Measurements from ENCODE around the gene HES2.
A peak's percentile ranks its signal among the peaks of the same experiment; 100 is the strongest.

Gene HES2

DNA sequence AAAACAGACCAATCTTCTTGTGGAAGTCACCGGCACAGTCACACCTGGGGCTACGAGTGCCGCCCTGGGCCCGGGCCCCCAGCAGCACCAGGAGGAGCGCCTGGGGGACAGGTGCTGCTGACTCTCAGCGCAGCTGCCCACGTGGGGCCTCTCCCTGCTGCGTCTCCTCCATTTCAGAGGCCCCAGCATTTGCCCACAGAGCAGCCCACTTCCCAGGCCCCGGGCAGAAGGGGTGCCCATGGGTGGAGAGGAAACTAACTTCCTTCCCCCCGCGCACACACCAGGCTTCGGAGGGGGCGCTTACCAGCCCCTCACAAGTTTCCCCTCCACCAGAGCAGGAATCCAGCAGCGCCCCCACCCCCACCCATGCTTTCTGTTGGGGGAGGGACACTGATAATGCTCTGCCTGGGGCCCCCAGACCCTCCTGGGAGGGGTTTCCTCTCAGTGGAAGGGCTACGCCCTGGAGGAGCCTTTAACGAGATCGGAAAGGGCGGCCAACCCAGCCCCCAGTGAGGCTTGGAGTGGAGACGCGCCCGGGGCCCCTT is 45.8 kb upstream of the HES2 start:
- no peak overlapping the region for H3K4me3 ChIP-seq (ENCODE audit: low read length)
- no peak for TF ChIP-seq CTCF (IDR thresholded peaks at IDR 0.05; ENCODE audit: insufficient read depth, low read depth, low read length, missing control alignments)
- no peak for DNase-seq (ENCODE audit: low read depth)

GRCh38 chr1:6464915-6465314 is 45.2 kb upstream of the HES2 start:
- H3K4me3 ChIP-seq (ENCODE audit: low read length) = no peak overlapping the region
- TF ChIP-seq CTCF (IDR thresholded peaks at IDR 0.05; ENCODE audit: insufficient read depth, low read depth, low read length, missing control alignments) = no peak
- DNase-seq (ENCODE audit: low read depth) = no peak

DNA sequence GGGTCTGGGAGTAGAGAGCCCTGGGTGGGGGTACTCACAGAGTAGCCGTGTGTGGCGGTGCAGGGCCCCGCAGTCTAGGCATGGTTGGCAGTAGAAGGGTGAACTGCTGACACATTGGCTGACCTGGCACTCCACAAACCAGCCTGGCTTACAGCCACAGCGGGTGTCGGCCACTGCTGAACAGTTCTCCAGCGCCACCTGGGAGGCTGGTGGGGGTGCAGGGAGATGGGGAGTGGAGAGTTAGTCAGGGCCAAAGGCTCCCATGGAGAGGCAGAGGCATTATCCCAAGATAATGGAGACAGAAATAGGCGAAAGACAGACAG is 44.8 kb upstream of the HES2 start:
- no peak overlapping the region for H3K4me3 ChIP-seq (ENCODE audit: low read length)
- TF ChIP-seq CTCF (IDR thresholded peaks at IDR 0.05; ENCODE audit: insufficient read depth, low read depth, low read length, missing control alignments) = no peak
- DNase-seq (ENCODE audit: low read depth) = peak; percentile 23

DNA sequence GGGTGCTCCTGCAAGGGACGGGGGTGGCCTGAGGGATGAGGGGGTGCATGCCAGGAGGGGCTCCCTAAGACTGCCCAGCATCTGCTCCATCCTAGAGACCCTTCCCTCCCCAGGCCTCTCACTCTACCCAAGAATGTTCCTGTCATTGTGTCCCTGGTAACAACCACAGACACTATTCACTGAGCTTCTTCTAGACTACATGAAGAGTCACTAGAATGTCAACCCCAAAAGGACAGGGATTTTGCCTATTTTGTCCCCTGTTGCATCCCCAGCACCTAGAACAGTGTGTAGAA is 43.3 kb upstream of the HES2 start:
- no peak for DNase-seq (ENCODE audit: low read depth)
- TF ChIP-seq CTCF (IDR thresholded peaks at IDR 0.05; ENCODE audit: insufficient read depth, low read depth, low read length, missing control alignments) = no peak
- no peak overlapping the region for H3K4me3 ChIP-seq (ENCODE audit: low read length)

DNA sequence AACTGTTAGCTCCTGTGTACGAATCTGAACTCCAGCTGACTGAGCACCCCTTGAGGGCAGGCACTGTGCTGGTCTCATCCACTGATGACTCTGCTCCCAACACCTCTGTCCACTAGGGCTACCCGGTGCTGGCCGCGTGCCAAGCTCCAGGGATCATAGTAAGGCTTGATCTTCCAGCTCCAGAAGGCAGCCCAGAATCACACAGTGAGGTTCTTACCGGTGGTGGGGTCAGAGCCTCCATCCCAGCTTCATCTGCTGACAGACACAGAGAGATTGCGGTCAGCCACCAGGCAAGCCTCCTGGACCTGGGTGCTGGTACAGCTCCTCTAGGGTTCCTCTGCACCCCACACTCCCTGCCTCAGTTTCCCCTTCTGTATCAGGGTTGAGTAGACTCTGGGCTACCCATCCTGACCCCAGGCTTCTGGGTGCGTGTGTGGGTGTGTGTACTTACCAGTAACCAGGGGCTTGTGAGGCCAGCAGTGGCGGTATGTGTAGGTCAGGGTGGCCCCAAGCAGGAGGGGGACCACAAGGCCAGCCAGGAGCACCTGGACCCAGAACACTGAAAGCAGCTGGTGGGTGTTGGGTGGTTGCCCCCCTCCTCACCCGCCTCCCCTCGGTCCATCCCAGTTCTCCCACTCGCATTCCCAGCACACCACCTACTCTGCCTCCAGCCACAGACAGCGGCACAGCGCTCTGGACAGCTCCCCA is 42.8 kb upstream of the HES2 start:
- DNase-seq (ENCODE audit: low read depth) = no peak
- no peak for TF ChIP-seq CTCF (IDR thresholded peaks at IDR 0.05; ENCODE audit: insufficient read depth, low read depth, low read length, missing control alignments)
- H3K4me3 ChIP-seq (ENCODE audit: low read length) = no peak overlapping the region

- DNase-seq (ENCODE audit: low read depth) = no peak
- no peak overlapping the region for H3K4me3 ChIP-seq (ENCODE audit: low read length)
- no peak for TF ChIP-seq CTCF (IDR thresholded peaks at IDR 0.05; ENCODE audit: insufficient read depth, low read depth, low read length, missing control alignments)
Observed at GRCh38 chr1:6461538-6462411, 42.1 kb upstream of the HES2 start.
